ENCODE data around the gene IP6K2. TPM values are rescaled to one million over a fixed set of nuclear protein-coding genes. Genes with fewer than 3 reads are reported as not detected.
A peak's percentile ranks its signal among the peaks of the same experiment; 100 is the strongest.

The IP6K2 gene
- total RNA-seq, 1 experiment from 2014 or later = 102 TPM

- BruUV-seq (replicated peaks) = no TSS peak
- no peaks in the 10 kb centered on the region for H3K27me3 ChIP-seq (ENCODE audit: low read length)
- no peaks in the 10 kb centered on the region for H3K9me2 ChIP-seq (replicated peaks; ENCODE audit: low read length)
- no peak overlapping the region for H3K9ac ChIP-seq (ENCODE audit: low read length)
- H3K36me3 ChIP-seq (ENCODE audit: low read depth, low read length) = peaks cover 8% of the 10 kb centered on the region
- CTCF ChIA-PET = interaction anchor here (0.6 to 1.5 kb wide), 2 partner anchors 9 to 128 kb away, joined by 5 to 6 read pairs; no protein-coding TSS in a partner anchor
- H3K4me1 ChIP-seq (ENCODE audit: insufficient read depth, low read length) = peaks cover 6% of the 10 kb centered on the region; the same call in 1 of the 2 replicates
- H3K27ac ChIP-seq (ENCODE audit: low read length) = no peak overlapping the region
- no peak overlapping the region for H3K4me3 ChIP-seq (ENCODE audit: low read length)
- peak; percentile 81 for ATAC-seq
- TF ChIP-seq EZH2 (IDR thresholded peaks at IDR 0.05; ENCODE audit: low read length, unreplicated experiment) = no peak
- TF ChIP-seq EZH2phosphoT487 (IDR thresholded peaks at IDR 0.05; ENCODE audit: borderline replicate concordance, low read length) = no peak
- no peak for TF ChIP-seq CTCF (conservative IDR thresholded peaks at IDR 0.05; ENCODE audit: low read depth, low read length)
- intact Hi-C loops (cut with micrococcal nuclease) = no loop called here
- H2AFZ ChIP-seq (ENCODE audit: low read length) = no peak overlapping the region
- peak; percentile 24 for DNase-seq
- H4K20me1 ChIP-seq (ENCODE audit: low read length) = no peaks in the 10 kb centered on the region
- H3K4me2 ChIP-seq (ENCODE audit: low read length) = no peak overlapping the region
- no peaks in the 10 kb centered on the region for H3F3A ChIP-seq (ENCODE audit: low read length, unreplicated experiment)
- H3K79me2 ChIP-seq (ENCODE audit: low read length) = no peaks in the 10 kb centered on the region
- POLR2A ChIA-PET (ENCODE audit: unreplicated experiment) = no interaction called here
- H3K9me3 ChIP-seq (ENCODE audit: low read length) = no peaks in the 10 kb centered on the region
These were observed 39.6 kb upstream of the IP6K2 start for GRCh38 chr3:48756640-48757039.

- POLR2A ChIA-PET (ENCODE audit: unreplicated experiment) = interaction anchor here (0.6 kb wide), 1 partner anchor 11 kb away, joined by 3 read pairs; no protein-coding TSS in a partner anchor
- CTCF ChIA-PET = no interaction called here
These were observed 33.8 kb upstream of the IP6K2 start for GRCh38 chr3:48750856-48751255.

More at GRCh38 chr3:48750856-48751255, 33.8 kb upstream of the IP6K2 start:
- no peak overlapping the region for H3K4me3 ChIP-seq (ENCODE audit: low read length)
- H3K9me2 ChIP-seq (replicated peaks; ENCODE audit: low read length) = no peaks in the 10 kb centered on the region
- no peaks in the 10 kb centered on the region for H3K79me2 ChIP-seq (ENCODE audit: low read length)
- H3K9me3 ChIP-seq (ENCODE audit: low read length) = no peaks in the 10 kb centered on the region
- DNase-seq (no peak), ATAC-seq (no peak)
- no peak for TF ChIP-seq CTCF (conservative IDR thresholded peaks at IDR 0.05; ENCODE audit: low read depth, low read length)
- no peak for TF ChIP-seq EZH2 (IDR thresholded peaks at IDR 0.05; ENCODE audit: low read length, unreplicated experiment)
- no peak for TF ChIP-seq EZH2phosphoT487 (IDR thresholded peaks at IDR 0.05; ENCODE audit: borderline replicate concordance, low read length)
- no peak overlapping the region for H3K9ac ChIP-seq (ENCODE audit: low read length)
- TSS peak; percentile 11 for BruUV-seq (replicated peaks)
- H3K4me1 ChIP-seq (ENCODE audit: insufficient read depth, low read length) = no peaks in the 10 kb centered on the region
- intact Hi-C loops (cut with micrococcal nuclease) = no loop called here
- H3K27ac ChIP-seq (ENCODE audit: low read length) = no peak overlapping the region
- no peak overlapping the region for H3K4me2 ChIP-seq (ENCODE audit: low read length)
- peaks cover 18% of the 10 kb centered on the region for H3K36me3 ChIP-seq (ENCODE audit: low read depth, low read length)
- no peaks in the 10 kb centered on the region for H3K27me3 ChIP-seq (ENCODE audit: low read length)
- H2AFZ ChIP-seq (ENCODE audit: low read length) = no peak overlapping the region
- H3F3A ChIP-seq (ENCODE audit: low read length, unreplicated experiment) = no peaks in the 10 kb centered on the region
- no peaks in the 10 kb centered on the region for H4K20me1 ChIP-seq (ENCODE audit: low read length)
